Fibroblast of lung (primary cell): Measurements from ENCODE around the gene ZSCAN4. TPM values are rescaled to one million over a fixed set of nuclear protein-coding genes. Genes with fewer than 3 reads are reported as not detected.

Experiments used
- DNase-seq, 2 donors: peaks; one replicate each; pipeline versions ENCODE4 v3.0.0 to v3.0.0-alpha.2; 2010; ENCODE audit warnings: low read depth in 2 of 2
- H2AFZ ChIP-seq: 2 replicates; pipeline ENCODE4 v1.5.1; 2012; ENCODE audit warnings: low read length, control low read depth, inconsistent platforms
- H3K27ac ChIP-seq: 2 replicates; pipeline ENCODE4 v1.5.1; 2011; ENCODE audit warnings: low read length, control low read depth; ENCODE audit not compliant: insufficient read depth
- H3K27me3 ChIP-seq: 2 replicates; pipeline ENCODE4 v1.5.1; 2011; ENCODE audit warnings: mild to moderate bottlenecking, low read length; ENCODE audit not compliant: control insufficient read depth, insufficient read depth
- H3K36me3 ChIP-seq: 2 replicates; pipeline ENCODE4 v1.5.1; 2011; ENCODE audit warnings: low read length; ENCODE audit not compliant: control insufficient read depth, insufficient read depth
- H3K4me1 ChIP-seq: 2 replicates; pipeline ENCODE4 v1.5.1; 2011; ENCODE audit warnings: low read length; ENCODE audit not compliant: control insufficient read depth, insufficient read depth; ENCODE audit errors: extremely low read depth
- H3K4me2 ChIP-seq: 2 replicates; pipeline ENCODE4 v1.5.1; 2011; ENCODE audit warnings: low read length, control low read depth; ENCODE audit not compliant: insufficient read depth; ENCODE audit errors: extremely low read depth
- H3K4me3 ChIP-seq, 4 experiments: fragments of 200-600 bp in 1 of 4; sonication (generic) in 1 of 4; replicated peaks in 1 of 4; 2 replicates each; pipeline ENCODE4 v1.5.1; 2011 to 2016; ENCODE audit warnings: low read length in 4 of 4, low read depth in 3 of 4, mild to moderate bottlenecking in 3 of 4, control low read depth in 2 of 4, inconsistent platforms in 1 of 4, mixed read lengths in 1 of 4; ENCODE audit not compliant: insufficient read depth in 1 of 4; ENCODE audit errors: control extremely low read depth in 1 of 4
- H3K79me2 ChIP-seq: 2 replicates; pipeline ENCODE4 v1.5.1; 2012; ENCODE audit warnings: mild to moderate bottlenecking, low read length, inconsistent platforms; ENCODE audit not compliant: control insufficient read depth, insufficient read depth
- H3K9ac ChIP-seq: 2 replicates; pipeline ENCODE4 v1.5.1; 2011; ENCODE audit warnings: mild to moderate bottlenecking, low read length, control low read depth; ENCODE audit not compliant: insufficient read depth
- H3K9me3 ChIP-seq: 2 replicates; pipeline ENCODE4 v1.5.1; 2012; ENCODE audit warnings: low read depth, low read length; ENCODE audit not compliant: control insufficient read depth, insufficient read depth
- H4K20me1 ChIP-seq: 2 replicates; pipeline ENCODE4 v1.5.1; 2011; ENCODE audit warnings: low read length; ENCODE audit not compliant: control insufficient read depth, insufficient read depth; ENCODE audit errors: extremely low read depth
- CTCF ChIP-seq, 2 donors: IDR thresholded peaks in 1 of 2; conservative IDR thresholded peaks in 1 of 2; 1 replicate in 1 of 2; 2 replicates in 1 of 2; pipeline ENCODE4 v1.5.1; 2011 to 2012; ENCODE audit warnings: low read length in 2 of 2, control low read depth in 1 of 2, inconsistent platforms in 1 of 2, low read depth in 1 of 2, mild to moderate bottlenecking in 1 of 2
- EZH2 ChIP-seq: IDR thresholded peaks from 2 replicates; pipeline ENCODE4 v1.5.1; 2012; ENCODE audit warnings: low read length, control low read depth, mild to moderate bottlenecking; ENCODE audit errors: missing control alignments
- polyA plus RNA-seq, 2 donors: library from polyadenylated mRNA; depleted of rRNA in 1 of 2; stranded (reverse) in 1 of 2; unstranded in 1 of 2; fragments of >200 nt; gene quantifications; 2 replicates each; pipeline ENCODE4 v1.2.1, GENCODE V29; 2011 to 2012; ENCODE audit warnings: missing spikeins in 1 of 2
- total RNA-seq: library from RNA; depleted of rRNA; stranded (reverse); fragments of >200 nt; gene quantifications from 2 replicates; pipeline ENCODE4 v1.2.1, GENCODE V29; 2014

ZSCAN4 gene
- total and polyA plus RNA-seq, 2 donors (not counting 1 experiment from before 2014, with no cell fraction given): not detected

- H2AFZ ChIP-seq: no peak overlapping the region
- no peak overlapping the region for H3K9ac ChIP-seq
- no peaks in the 10 kb centered on the region for H3K27me3 ChIP-seq
- H3K9me3 ChIP-seq: peaks cover 21% of the 10 kb centered on the region
- no peak for TF ChIP-seq CTCF (conservative IDR thresholded peaks at IDR 0.05 in 1 of 2, IDR thresholded peaks at IDR 0.05 in 1 of 2; ENCODE audit: low read depth in 1 of 2, low read length in 2 of 2)
- no peak for TF ChIP-seq EZH2
- no peak overlapping the region for H3K4me2 ChIP-seq
- H3K27ac ChIP-seq: no peak overlapping the region
- H3K36me3 ChIP-seq: peaks cover 12% of the 10 kb centered on the region
- H3K4me1 ChIP-seq: no peaks in the 10 kb centered on the region
- peaks cover 16% of the 10 kb centered on the region for H3K79me2 ChIP-seq
- no peak overlapping the region for H3K4me3 ChIP-seq
- no peak for DNase-seq
- H4K20me1 ChIP-seq: no peaks in the 10 kb centered on the region
These were observed 21.0 kb downstream of the ZSCAN4 start for GRCh38 chr19:57689750-57690149.

DNA sequence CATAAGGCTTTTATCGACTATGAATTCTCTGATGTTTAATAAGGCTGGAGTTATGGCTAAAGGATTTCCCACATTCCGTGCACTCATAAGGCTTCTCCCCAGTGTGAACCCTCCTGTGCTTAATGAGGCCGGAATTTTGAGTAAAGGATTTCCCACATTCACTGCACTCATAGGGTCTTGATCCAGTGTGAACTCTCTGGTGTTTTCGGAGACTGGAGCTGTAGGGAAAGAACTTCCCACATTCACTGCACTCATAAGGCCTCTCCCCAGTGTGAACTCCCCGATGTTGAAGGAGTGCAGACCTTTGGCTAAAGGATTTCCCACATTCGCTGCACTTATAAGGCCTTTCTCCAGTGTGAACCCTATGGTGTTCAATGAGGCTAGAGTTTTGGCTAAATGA, 32.9 kb downstream of the ZSCAN4 start:
- Histone ChIP-seq H2AFZ (no peak overlapping the region), H3K27me3 (no peaks in the 10 kb centered on the region), H3K9ac (no peak overlapping the region), H3K27ac (no peak overlapping the region), H3K4me3 (no peak overlapping the region), H3K9me3 (peaks cover 1% of the 10 kb centered on the region), H4K20me1 (no peaks in the 10 kb centered on the region), H3K4me2 (no peak overlapping the region), H3K79me2 (no peaks in the 10 kb centered on the region), H3K36me3 (peaks cover 3% of the 10 kb centered on the region), H3K4me1 (no peaks in the 10 kb centered on the region)
- TF ChIP-seq CTCF (conservative IDR thresholded peaks at IDR 0.05 in 1 of 2, IDR thresholded peaks at IDR 0.05 in 1 of 2; ENCODE audit: low read depth in 1 of 2, low read length in 2 of 2): no peak
- TF ChIP-seq EZH2: no peak
- DNase-seq: no peak

DNA sequence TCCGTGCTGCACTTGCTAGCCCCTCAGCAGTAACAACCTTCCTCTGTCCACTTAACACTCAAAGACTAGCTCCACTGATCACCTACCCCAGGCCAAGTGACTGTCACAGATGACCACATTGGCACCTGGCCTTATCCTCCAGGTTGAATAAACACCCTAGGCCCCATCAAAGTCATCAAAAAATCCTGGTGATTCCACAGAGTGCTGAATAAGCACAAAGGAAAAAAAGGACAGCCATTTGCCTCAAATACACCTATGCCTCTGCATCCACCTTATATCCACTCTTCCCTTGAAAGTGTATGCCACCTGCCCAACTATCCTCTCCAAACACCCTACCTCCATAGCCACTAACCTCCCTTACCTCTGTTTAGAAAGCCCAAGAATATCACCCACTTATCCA, 37.6 kb downstream of the ZSCAN4 start:
- Histone ChIP-seq H2AFZ (no peak overlapping the region), H3K9ac (no peak overlapping the region), H3K4me3 (no peak overlapping the region), H3K9me3 (no peaks in the 10 kb centered on the region), H3K27me3 (no peaks in the 10 kb centered on the region), H3K27ac (no peak overlapping the region), H3K4me2 (no peak overlapping the region), H3K79me2 (no peaks in the 10 kb centered on the region), H3K36me3 (peaks cover 2% of the 10 kb centered on the region), H4K20me1 (no peaks in the 10 kb centered on the region), H3K4me1 (peaks cover 2% of the 10 kb centered on the region)
- TF ChIP-seq EZH2: no peak
- TF ChIP-seq CTCF (conservative IDR thresholded peaks at IDR 0.05 in 1 of 2, IDR thresholded peaks at IDR 0.05 in 1 of 2; ENCODE audit: low read depth in 1 of 2, low read length in 2 of 2): no peak
- DNase-seq: no peak
